ENCODE data around the gene PERM1.

- TF ChIP-seq CTCF (IDR thresholded peaks at IDR 0.05) = no peak
- TF ChIP-seq POLR2A (IDR thresholded peaks at IDR 0.05) = no peak
- no peak for TF ChIP-seq POLR2AphosphoS5 (IDR thresholded peaks at IDR 0.05)
These were observed 17.3 kb upstream of the PERM1 start for GRCh38 chr1:998995-999724.

All from breast epithelium (tissue), 3 donors.